Lung (tissue), 12 donors: ENCODE results near the gene KCTD3. TPM values are rescaled to one million over a fixed set of nuclear protein-coding genes. Genes with fewer than 3 reads are reported as not detected.

Experiments
- ATAC-seq: fragments of 200-7000 bp; cut with Tn5 transposase; one replicate; pipeline ENCODE4 v1.9.1; 2020; ENCODE audit warnings: moderate number of reproducible peaks; ENCODE audit not compliant: insufficient read depth, low FRiP score
- DNase-seq, 3 donors: peaks; one replicate each; pipeline ENCODE4 v3.0.0-alpha.2; 2013 to 2017
- H3K27ac ChIP-seq, 2 donors: one replicate each; pipeline ENCODE4 v1.5.1; 2013; ENCODE audit warnings: mild to moderate bottlenecking in 2 of 2, moderate library complexity in 2 of 2, control low read depth in 1 of 2, inconsistent platforms in 1 of 2, low read depth in 1 of 2, low read length in 1 of 2
- H3K27me3 ChIP-seq, 3 donors: one replicate each; pipeline ENCODE4 v1.5.1; 2013; ENCODE audit warnings: low read length in 2 of 3; ENCODE audit not compliant: control insufficient read depth in 3 of 3, insufficient read depth in 3 of 3
- H3K36me3 ChIP-seq, 4 donors: one replicate each; pipeline ENCODE4 v1.5.1; 2013; ENCODE audit warnings: low read length in 4 of 4, mild to moderate bottlenecking in 1 of 4, moderate library complexity in 1 of 4; ENCODE audit not compliant: control insufficient read depth in 4 of 4, insufficient read depth in 4 of 4
- H3K4me1 ChIP-seq, 5 donors: one replicate each; pipeline ENCODE4 v1.5.1; 2013; ENCODE audit warnings: low read length in 5 of 5, mild to moderate bottlenecking in 2 of 5, moderate library complexity in 1 of 5; ENCODE audit not compliant: control insufficient read depth in 5 of 5, insufficient read depth in 5 of 5
- H3K4me3 ChIP-seq: one replicate; pipeline ENCODE4 v1.5.1; 2013; ENCODE audit warnings: mild to moderate bottlenecking, control low read depth, moderate library complexity
- H3K9ac ChIP-seq, 2 donors: one replicate each; pipeline ENCODE4 v1.5.1; 2013; ENCODE audit warnings: low read length in 2 of 2, control low read depth in 1 of 2; ENCODE audit not compliant: insufficient read depth in 1 of 2
- H3K9me3 ChIP-seq, 4 donors: one replicate each; pipeline ENCODE4 v1.5.1; 2013; ENCODE audit warnings: low read length in 3 of 4, mild to moderate bottlenecking in 1 of 4, moderate library complexity in 1 of 4; ENCODE audit not compliant: control insufficient read depth in 4 of 4, insufficient read depth in 3 of 4
- CTCF ChIP-seq: IDR thresholded peaks from 2 replicates; pipeline ENCODE4 v1.5.1; 2012; ENCODE audit warnings: mild to moderate bottlenecking; ENCODE audit errors: control extremely low read depth, extremely low read depth
- WGBS, 2 donors: extraction: QIAGEN DNeasy Blood & Tissue Kit; methylation state at CpG; one replicate each; pipeline ENCODE4 v1.1.7; 2013; 5-methylcytosine and 5-hydroxymethylcytosine counted together
- polyA plus RNA-seq, 2 donors: library from polyadenylated mRNA; stranded (reverse); fragments of 200-250 nt; gene quantifications; one replicate each; pipeline ENCODE4 v1.2.1, GENCODE V29; 2013
- total RNA-seq, 2 donors: library from RNA; depleted of rRNA in 1 of 2; stranded (reverse); fragments of >200 nt in 1 of 2; gene quantifications; one replicate each; pipeline ENCODE4 v1.2.1, GENCODE V29; 2014 to 2021
- donor health status: control.
- donor health status: control.
- donor health status: Bipolar disorder and iron deficiency.
- donor health status: healthy.
- donor health status: DM: yes; HTN: yes; CAD: no.

KCTD3 gene
- total and polyA plus RNA-seq, 4 donors, result 11.6 to 47.5 (median 18.1) TPM

- WGBS, 2 donors, result 54 to 61% methylated on average over 2 of the region's 2 CpGs
- Histone ChIP-seq H3K36me3 (no peaks in the 10 kb centered on the region), H3K27me3 (no peaks in the 10 kb centered on the region), H3K9me3 (peaks cover 0 to 8% (median 1%) of the 10 kb centered on the region in 4 donors), H3K27ac (no peak overlapping the region), H3K4me3 (no peak overlapping the region), H3K9ac (no peak overlapping the region), H3K4me1 (peaks cover 0 to 2% (median 0%) of the 10 kb centered on the region in 5 donors)
- no peak for TF ChIP-seq CTCF
- no peak for DNase-seq
- ATAC-seq, result no peak
Observed at GRCh38 chr1:215543191-215543606, 23.9 kb upstream of the KCTD3 start.

- H3K4me1 ChIP-seq, result peaks cover 0 to 2% (median 0%) of the 10 kb centered on the region in 5 donors
- no peaks in the 10 kb centered on the region for H3K27me3 ChIP-seq
- H3K9ac ChIP-seq, result no peak overlapping the region
- H3K27ac ChIP-seq, result no peak overlapping the region
- H3K9me3 ChIP-seq, result peaks cover 0 to 8% (median 1%) of the 10 kb centered on the region in 4 donors
- 98 to 100% methylated on average over 2 of the region's 2 CpGs for WGBS, 2 donors
- DNase-seq (no peak), ATAC-seq (no peak)
- H3K36me3 ChIP-seq, result no peaks in the 10 kb centered on the region
- TF ChIP-seq CTCF, result no peak
- H3K4me3 ChIP-seq, result no peak overlapping the region
Observed at GRCh38 chr1:215543806-215544205, 23.3 kb upstream of the KCTD3 start.

- H3K4me3 ChIP-seq, result no peak overlapping the region
- H3K4me1 ChIP-seq, result peaks cover 0 to 2% (median 0%) of the 10 kb centered on the region in 5 donors
- WGBS, 2 donors, result 87 to 91% methylated on average over 5 of the region's 5 CpGs
- no peak overlapping the region for H3K27ac ChIP-seq
- no peaks in the 10 kb centered on the region for H3K27me3 ChIP-seq
- peaks cover 0 to 8% (median 1%) of the 10 kb centered on the region in 4 donors for H3K9me3 ChIP-seq
- ATAC-seq, result no peak
- H3K36me3 ChIP-seq, result no peaks in the 10 kb centered on the region
- TF ChIP-seq CTCF, result no peak
- DNase-seq, result no peak
- no peak overlapping the region for H3K9ac ChIP-seq
Observed at GRCh38 chr1:215544566-215544965, 22.5 kb upstream of the KCTD3 start.

- DNase-seq (no peak), ATAC-seq (no peak)
- Histone ChIP-seq H3K9me3 (peaks cover 0 to 8% (median 1%) of the 10 kb centered on the region in 4 donors), H3K36me3 (no peaks in the 10 kb centered on the region), H3K27me3 (no peaks in the 10 kb centered on the region), H3K4me3 (no peak overlapping the region), H3K27ac (no peak overlapping the region), H3K9ac (no peak overlapping the region), H3K4me1 (no peaks in the 10 kb centered on the region)
- no peak for TF ChIP-seq CTCF
Observed at GRCh38 chr1:215545096-215545495, 22.0 kb upstream of the KCTD3 start.
